ENCODE data around the gene GORASP2.

DNA sequence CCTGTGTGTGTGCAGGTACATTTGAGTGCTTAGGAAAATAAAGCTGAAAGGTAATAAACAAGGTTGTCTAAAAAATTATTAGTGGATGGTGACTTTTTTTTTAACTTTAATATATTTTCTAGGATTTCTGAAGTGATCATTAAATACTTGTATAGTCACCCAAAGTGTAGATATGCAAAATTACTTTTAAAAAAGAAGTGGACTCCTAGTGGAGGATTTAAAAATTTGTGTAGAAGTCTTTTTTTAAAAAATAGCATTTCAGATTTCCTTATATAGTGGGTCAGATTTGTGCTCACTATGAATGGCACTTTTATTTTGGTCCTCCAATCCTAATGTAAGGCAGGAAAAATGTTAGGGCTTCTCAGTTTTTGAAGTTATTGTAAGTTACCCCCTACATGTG lies 3.9 kb downstream of the GORASP2 start:
- no peak for TF ChIP-seq CTCF (IDR thresholded peaks at IDR 0.05 in 4 of 5, conservative IDR thresholded peaks at IDR 0.05 in 1 of 5)
- no peak for TF ChIP-seq POLR2A (IDR thresholded peaks at IDR 0.05)

Data from gastrocnemius medialis (tissue), 4 donors.